Suppressor macrophage treated with lipopolysaccharide for 1 hour (primary cell): ENCODE measurements around the gene FAM20C.

Experiments
- DNase-seq, 3 donors: peaks; one replicate each; pipeline ENCODE4 v3.0.0-alpha.2; 2020 to 2022

The FAM20C gene

DNA sequence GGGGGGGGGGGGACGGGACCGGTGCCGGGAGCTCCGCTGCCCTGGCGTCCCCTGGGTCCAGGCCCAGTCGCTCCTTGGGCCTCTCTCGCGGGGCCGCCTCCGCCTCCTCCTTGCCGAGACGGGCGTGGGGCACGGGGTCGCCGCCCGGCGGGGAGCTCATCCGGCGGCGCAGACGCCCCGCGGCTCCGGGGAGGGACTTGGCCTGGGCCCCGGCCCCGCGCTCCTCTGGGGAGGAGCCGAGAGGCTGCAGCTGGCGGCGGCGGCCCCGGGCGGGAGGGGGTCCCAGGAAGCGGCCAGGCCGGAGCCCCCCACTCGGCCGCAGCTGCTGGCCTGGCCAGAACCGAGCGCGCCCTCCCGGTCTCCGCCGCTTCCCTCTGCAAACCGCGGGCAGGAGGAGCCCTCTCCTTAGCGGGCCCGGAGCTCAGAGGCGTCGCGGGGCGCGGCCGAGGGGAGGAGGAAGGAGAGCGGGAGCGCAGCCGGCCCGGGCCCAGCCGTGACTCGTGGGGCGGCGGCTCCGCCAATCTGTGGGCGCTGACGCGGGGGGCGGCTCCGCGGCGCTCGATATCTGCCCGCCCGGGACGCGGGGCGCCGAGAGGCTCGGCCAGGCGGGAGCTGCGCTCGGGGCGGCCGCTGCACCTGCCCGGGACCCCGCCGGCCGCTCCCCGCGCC lies at the start of gene FAM20C:
TSS of gene FAM20C (plus strand) at position 591 of the 669 bp plus-strand sequence. CDS start 629 bp downstream, outside the sequence.
- DNase-seq, result peak; percentile 93 to 98 (median 97)

GRCh38 chr7:143145-143751 lies 49.1 kb upstream of the FAM20C start:
- DNase-seq, result peak in 1 of 3 donors; percentile 20

DNA sequence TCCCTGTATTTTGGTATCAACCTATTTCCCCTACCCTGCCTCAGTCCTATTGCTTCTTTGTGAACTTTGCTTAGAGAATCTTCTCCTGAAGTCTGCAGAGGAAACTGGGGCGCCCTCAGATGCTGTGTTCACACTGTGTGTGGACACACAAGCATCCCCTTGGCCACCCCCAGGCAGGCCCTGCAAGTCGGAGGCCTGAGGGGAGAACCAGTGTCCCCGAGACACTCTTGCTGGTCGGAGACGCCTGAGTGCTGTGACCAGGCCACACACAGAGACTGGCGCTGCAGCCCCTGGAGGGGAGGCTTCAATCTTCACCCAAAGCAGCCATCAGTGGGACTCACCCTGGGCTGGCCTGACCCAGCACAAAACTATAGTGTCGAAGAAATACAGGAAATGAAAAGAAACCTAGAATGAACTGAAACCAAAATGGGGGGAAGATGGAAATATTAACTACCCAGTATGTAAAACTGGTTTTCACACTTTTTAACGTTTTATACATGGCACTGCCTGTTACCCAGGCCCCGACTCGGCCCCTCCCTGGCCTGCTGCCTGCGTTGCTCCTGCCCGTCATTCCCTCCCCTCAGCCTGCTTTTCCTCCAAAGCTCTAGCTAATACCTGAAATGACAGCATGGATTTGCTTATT lies 48.4 kb upstream of the FAM20C start:
- DNase-seq, result peak in 2 of 3 donors; percentile 31 to 40

- no peak for DNase-seq
These were observed 47.9 kb upstream of the FAM20C start for GRCh38 chr7:144454-144826.

DNA sequence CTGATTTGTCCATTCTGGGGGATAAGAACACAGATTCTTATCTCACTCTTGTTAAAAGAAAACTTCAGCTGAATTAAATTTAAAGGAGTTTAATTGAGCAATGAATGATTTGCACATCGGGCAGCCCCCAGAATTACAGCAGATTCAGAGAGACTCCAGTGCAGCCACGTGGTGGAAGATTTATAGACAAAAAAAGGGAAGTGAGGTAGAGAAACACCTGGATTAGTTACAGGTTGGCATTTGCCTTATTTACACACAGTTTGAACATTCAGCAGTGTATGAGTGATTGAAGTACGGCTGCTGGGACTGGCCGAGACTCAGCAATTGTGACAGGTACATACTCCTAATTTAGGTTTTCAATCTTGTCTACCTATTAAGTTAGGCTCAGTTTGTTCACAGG lies 46.5 kb upstream of the FAM20C start:
- peak in 1 of 3 donors; percentile 10 for DNase-seq

DNA sequence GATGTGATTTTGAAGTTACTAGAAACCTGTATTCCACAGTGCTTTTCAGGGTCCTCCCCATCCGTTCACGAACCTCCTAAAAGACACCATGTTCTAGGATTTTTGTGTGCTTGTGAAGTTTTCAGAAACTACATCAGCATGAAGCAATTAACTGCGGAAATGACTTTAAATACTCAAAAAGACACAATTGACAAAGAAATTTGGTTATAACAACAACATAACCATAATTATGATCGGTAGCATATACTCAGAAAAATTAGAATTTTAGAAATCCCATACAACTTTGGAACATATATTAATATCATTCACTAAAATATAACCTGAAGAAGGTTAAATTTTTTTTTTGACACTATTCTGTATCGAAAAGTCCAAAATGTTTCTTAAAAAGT lies 43.8 kb upstream of the FAM20C start:
- DNase-seq, result peak in 1 of 3 donors; percentile 5

DNA sequence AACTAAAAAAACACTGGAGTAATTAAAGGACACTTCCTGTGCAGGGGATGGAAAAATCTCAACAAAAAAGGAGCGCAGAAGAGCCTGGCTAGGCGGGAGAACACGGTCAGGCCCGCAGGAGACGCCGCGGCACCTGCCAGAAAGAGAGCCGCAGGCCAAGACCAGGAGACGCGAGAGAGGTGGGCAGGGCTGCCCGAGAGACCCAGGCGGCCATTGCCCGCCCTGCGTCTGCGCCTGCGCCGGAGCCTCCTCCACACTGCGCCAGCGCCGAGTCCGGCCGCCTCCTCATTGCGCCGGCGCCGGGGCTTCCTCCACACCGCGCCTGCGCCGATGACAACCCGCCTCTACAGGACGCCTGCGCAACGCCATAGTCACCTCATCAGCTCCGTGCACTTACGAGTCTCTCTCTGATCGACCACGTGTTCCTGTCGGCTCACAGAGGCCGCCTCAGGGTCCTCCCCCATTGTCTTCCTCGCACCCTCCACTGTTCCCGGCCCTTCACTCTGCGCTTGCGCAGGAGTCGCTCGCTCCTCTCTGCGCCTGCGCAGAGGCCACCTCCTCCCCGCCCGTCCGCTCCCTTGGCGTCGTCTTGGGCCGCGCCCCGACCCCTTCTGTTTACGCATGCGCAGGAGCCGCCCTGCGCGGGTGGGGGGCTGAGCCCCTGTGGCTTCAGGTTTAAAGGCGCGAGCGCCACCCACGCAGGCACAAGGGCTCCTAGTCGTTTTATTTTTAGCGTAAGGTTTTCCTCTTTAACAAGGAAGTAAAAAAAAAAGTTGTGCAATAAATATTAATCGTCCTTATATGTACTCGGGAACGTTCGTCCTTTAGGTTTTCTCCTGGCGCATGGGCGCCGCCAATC lies 43.2 kb upstream of the FAM20C start:
- DNase-seq, result peak; percentile 99 to 100 (median 100)

GRCh38 chr7:149791-150636 lies 42.4 kb upstream of the FAM20C start:
- peak; percentile 66 to 74 (median 69) for DNase-seq

DNA sequence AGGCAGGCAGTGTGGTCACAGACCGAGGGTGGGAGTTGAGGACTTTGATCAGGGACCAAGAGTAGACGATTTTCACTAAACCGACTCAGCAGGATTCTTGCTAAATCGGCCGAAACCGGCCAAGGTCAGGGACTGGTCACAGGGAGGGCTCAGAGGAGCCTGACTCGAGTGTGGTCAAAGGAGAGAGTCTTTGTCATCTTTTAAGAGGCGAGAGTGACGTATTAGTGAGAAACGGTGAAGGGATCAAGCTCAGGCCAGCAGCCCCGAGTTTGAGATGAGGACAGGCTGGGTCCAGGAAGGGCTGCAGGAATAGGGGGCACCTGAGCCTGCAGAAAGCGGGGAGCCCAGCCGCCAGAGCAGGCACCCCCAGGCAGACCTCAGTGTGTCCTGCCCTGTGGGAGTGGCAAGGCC lies 41.6 kb upstream of the FAM20C start:
- peak; percentile 85 to 91 (median 90) for DNase-seq

DNA sequence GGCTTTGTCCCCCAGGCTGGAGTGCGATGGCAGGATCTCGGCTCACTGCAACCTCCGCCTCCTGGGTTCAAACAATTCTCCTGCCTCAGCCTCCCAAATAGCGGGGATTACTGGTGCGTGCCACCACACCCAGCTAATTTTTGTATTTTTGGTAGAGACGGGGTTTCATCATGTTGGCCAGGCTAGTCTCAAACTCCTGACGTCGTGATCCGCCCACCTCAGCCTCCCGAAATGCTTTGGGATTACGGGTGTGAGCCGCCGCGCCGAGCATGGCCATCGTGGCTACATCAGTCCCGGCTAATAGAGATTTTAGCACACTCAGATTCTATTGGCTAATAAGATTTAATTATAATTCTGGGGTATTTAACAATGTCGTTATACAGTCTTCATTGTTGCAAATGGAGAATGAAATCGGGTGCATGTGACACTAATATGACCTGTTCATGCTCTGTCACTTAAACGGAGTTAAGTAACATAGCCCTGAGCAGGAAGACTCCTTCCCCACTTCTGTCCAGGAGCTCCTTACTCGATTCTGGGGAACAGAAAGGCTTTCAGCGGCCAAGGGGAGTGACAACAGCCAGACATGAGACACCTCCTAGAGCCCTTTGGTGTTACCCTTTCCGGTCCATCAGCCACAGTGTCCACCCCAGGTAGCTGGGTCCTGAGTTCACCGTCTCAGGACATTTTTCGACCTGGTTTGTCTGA lies 40.9 kb upstream of the FAM20C start:
- no peak for DNase-seq

GRCh38 chr7:152702-153391 lies 39.5 kb upstream of the FAM20C start:
- no peak for DNase-seq

DNA sequence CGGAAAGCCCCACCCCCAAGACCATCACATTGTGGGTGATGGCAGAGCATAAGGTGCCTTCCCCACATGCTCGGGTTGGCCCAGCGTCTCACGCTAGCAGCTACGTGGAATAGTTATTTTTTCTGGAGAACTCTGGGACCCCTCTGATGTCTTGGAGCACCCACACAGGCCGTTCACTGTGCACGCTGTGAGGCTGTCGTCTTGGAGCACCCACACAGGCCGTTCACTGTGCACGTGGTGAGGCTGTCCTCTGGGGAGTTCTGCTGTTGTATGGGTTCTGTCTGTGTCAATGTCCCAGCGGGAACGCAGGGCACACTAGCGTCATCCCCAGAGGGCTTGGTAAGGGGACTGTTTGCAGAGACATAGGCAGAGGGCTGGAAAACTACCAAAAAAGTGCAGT lies 38.8 kb upstream of the FAM20C start:
- no peak for DNase-seq

GRCh38 chr7:154096-154799 lies 38.1 kb upstream of the FAM20C start:
- DNase-seq, result no peak

DNA sequence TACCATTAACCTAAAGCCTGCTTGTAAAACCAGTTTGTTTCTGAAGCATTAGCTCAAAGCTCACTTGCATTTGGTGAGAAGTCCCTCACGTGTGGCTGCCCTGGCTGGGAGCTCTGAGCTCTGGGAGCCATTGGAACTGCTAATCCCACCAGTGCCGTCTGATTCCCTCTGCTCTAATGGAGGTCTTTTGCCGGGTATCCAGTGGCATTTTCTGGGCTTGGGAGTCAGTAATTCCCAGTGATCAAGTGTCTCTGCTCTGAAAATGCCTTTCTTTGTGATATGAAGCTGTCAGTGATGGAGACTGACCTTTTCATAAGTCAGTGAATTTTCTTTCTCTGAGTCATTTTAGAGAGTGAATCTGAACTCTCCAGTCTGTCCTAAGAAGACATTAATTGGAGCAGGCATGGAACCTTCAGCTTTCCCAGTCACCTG lies 36.9 kb upstream of the FAM20C start:
- DNase-seq, result no peak

- no peak for DNase-seq
These were observed 36.0 kb upstream of the FAM20C start for GRCh38 chr7:156111-157007.

GRCh38 chr7:157008-157310 lies 35.4 kb upstream of the FAM20C start:
- no peak for DNase-seq

- DNase-seq, result no peak
These were observed 34.4 kb upstream of the FAM20C start for GRCh38 chr7:157771-158625.

- DNase-seq, result no peak
These were observed 33.6 kb upstream of the FAM20C start for GRCh38 chr7:158771-159170.
